ENCODE results near the gene KLF5.

KLF5 gene

GRCh38 chr13:73065036-73065435 is 6.2 kb downstream of the KLF5 start:
- DNase-seq (ENCODE audit: insufficient read length, low spot score), result no peak
- no peak for FAIRE-seq
- no peak for TF ChIP-seq CTCF (IDR thresholded peaks at IDR 0.05; ENCODE audit: insufficient read depth, missing control alignments)

DNA sequence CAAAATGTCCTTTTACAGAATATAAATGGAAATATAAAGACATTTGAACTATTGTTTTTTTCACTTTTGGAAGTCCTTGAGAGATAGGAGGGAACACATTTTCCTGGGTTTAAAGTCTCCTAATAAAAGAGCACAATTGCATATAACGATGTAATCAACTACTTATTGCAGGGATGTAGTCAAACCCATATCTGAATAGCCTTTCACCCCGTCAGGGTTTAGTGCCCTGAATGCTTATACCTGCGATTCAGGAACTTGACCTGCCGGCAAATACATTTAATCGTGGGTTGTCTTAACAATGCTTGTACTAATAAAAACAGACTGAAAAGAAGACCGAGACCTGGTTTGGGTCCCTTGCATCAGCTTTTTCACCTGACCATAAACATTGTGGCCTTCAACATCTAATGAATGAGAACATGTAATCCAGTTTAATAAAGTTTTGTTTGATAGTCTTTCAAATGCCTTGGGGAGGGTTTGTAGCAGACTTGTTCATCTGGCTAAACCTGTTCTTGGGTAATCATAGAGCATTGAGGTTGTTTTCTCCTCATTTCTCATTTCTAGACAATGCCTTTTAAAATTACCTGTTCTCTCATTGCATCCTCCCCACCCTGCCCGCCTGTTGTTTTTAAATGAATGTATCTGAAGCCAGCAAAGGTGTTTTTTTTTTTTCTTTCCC is 7.0 kb downstream of the KLF5 start:
- FAIRE-seq (no peak), DNase-seq (ENCODE audit: insufficient read length, low spot score) (no peak)

GRCh38 chr13:73069206-73069805 is 10.5 kb downstream of the KLF5 start:
- TF ChIP-seq CTCF (IDR thresholded peaks at IDR 0.05; ENCODE audit: insufficient read depth, missing control alignments), result no peak
- DNase-seq (ENCODE audit: insufficient read length, low spot score) (no peak), FAIRE-seq (no peak)

More for the DNA sequence above, 7.0 kb downstream of the KLF5 start:
- TF ChIP-seq CTCF (IDR thresholded peaks at IDR 0.05; ENCODE audit: insufficient read depth, missing control alignments), result no peak

- no peak for FAIRE-seq
- DNase-seq (ENCODE audit: insufficient read length, low spot score), result no peak
- no peak for TF ChIP-seq CTCF (IDR thresholded peaks at IDR 0.05; ENCODE audit: insufficient read depth, missing control alignments)
Observed at GRCh38 chr13:73070451-73071098, 11.8 kb downstream of the KLF5 start.

DNA sequence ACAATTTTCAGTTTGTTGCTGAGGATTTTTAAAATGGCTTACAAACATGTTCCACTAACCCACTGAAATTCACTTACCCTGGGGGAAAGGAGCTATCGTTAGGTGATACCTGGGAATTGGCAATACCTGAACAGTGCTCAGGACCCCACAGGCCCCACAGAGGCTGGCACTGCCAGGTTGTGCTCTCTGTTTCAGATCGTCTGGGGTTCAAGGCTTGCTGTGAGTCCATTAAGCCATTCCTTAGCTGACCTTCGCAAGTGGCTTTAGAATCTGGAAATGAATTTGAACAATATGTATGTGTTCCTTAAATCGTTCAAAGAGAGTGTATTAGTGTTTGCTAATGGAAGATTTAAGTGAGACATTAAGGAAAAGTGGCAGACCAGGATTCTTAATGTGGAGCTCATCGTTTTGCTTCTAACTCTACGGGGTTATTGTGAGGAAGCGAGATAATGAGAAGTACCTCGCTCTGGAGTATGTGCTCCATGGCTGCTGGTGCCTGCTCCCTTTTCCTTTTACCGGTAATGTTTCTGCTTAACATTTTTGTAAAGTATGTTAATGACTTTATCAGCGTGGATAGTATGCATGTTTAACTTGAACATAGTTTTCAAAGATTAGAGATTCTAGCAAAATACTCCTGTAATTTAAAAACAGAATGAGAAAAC is 13.6 kb downstream of the KLF5 start:
- DNase-seq (ENCODE audit: insufficient read length, low spot score), result no peak
- FAIRE-seq, result no peak
- TF ChIP-seq CTCF (IDR thresholded peaks at IDR 0.05; ENCODE audit: insufficient read depth, missing control alignments), result no peak

GRCh38 chr13:73073050-73073449 is 14.2 kb downstream of the KLF5 start:
- TF ChIP-seq CTCF (IDR thresholded peaks at IDR 0.05; ENCODE audit: insufficient read depth, missing control alignments), result no peak
- FAIRE-seq, result no peak
- DNase-seq (ENCODE audit: insufficient read length, low spot score), result no peak
